Uterus (tissue), 4 donors: ENCODE measurements around the gene AMOT. TPM values are rescaled to one million over a fixed set of nuclear protein-coding genes. Genes with fewer than 3 reads are reported as not detected.
A peak's percentile ranks its signal among the peaks of the same experiment; 100 is the strongest.
"Not testable (repeated sequence)": the region's sequence is repeated elsewhere in the genome, so short reads cannot be mapped to it uniquely, and the experiment has no call there.

Source experiments
- DNase-seq, 2 donors: peaks; one replicate each; pipeline ENCODE4 v3.0.0-alpha.2; 2019 to 2020
- H3K27ac ChIP-seq, 2 donors: fragments of 200-600 bp; sonication (generic); 1 replicate in 1 of 2; 2 replicates in 1 of 2; pipeline ENCODE4 v1.5.1; 2016 to 2018
- H3K27me3 ChIP-seq, 2 donors: fragments of 200-600 bp; sonication (generic); one replicate each; pipeline ENCODE4 v1.5.1; 2018 to 2019; ENCODE audit warnings: control low read depth in 1 of 2
- H3K36me3 ChIP-seq, 2 donors: fragments of 200-600 bp; sonication (generic); one replicate each; pipeline ENCODE4 v1.5.1; 2019; ENCODE audit warnings: control low read depth in 1 of 2
- H3K4me1 ChIP-seq, 2 donors: fragments of 200-600 bp; sonication (generic); one replicate each; pipeline ENCODE4 v1.5.1; 2018 to 2019; ENCODE audit warnings: control low read depth in 1 of 2
- H3K4me3 ChIP-seq, 2 donors: fragments of 200-600 bp; sonication (generic); 1 replicate in 1 of 2; 2 replicates in 1 of 2; pipeline ENCODE4 v1.5.1; 2018 to 2019; ENCODE audit warnings: mild to moderate bottlenecking in 1 of 2
- H3K9me3 ChIP-seq, 2 donors: fragments of 200-600 bp; sonication (generic); one replicate each; pipeline ENCODE4 v1.5.1; 2019; ENCODE audit warnings: control low read depth in 1 of 2
- POLR2A ChIP-seq, 2 donors: fragments of 450-650 bp; IDR thresholded peaks; one replicate each; pipeline ENCODE4 v1.6.1; 2016; ENCODE audit warnings: antibody characterized with exemption in 2 of 2, mild to moderate bottlenecking in 1 of 2, moderate library complexity in 1 of 2
- intact Hi-C: fragments of 100-400 bp; cut with DNase I; formaldehyde crosslinking; loops from one replicate; pipeline ENCODE4 v1.15.1; 2023; ENCODE audit warnings: low total_unique reads
- total RNA-seq, 4 donors: library from RNA; depleted of rRNA in 3 of 4; stranded (reverse); fragments of >200 nt in 3 of 4; gene quantifications; one replicate each; pipeline versions ENCODE4 v1.1.0 to v1.2.4, GENCODE V29; 2014 to 2023
- TF ChIP-seq, protein P1 (sequence below), 4 experiments: fragments of 200-600 bp in 2 of 4; fragments of 450-650 bp in 2 of 4; sonication (generic) in 2 of 4; IDR thresholded peaks; one replicate each; pipeline ENCODE4 v1.5.1; 2016 to 2019; ENCODE audit warnings: antibody characterized with exemption in 4 of 4, mild to moderate bottlenecking in 2 of 4, moderate library complexity in 1 of 4
- donor health status: DM: yes; HTN: yes; CAD: no.

AMOT gene
- total RNA-seq, 4 donors from 2014 or later: 3.5 to 40.8 (median 14.9) TPM

DNA sequence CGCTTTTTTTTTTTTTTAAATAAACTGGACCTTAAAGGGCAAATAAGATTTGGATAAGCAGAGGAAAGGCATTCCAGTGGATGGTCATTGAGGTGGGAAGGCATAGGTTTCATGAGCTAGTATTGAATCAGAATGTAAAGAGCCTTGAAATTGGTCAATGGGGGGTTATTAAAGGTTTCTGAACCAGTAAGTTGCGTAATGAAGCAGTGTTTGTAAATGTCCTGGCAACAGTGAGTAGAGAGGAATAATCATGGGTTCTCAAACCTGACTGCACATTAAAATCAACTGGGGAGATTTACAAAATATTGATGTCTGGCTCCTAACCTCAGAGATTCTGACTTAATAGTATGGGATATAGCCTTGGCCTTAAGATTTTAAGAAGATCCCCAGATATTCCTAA lies 23.2 kb upstream of the AMOT start:
- intact Hi-C loops: no loop called here
- Histone ChIP-seq H3K4me3 (no peak overlapping the region), H3K4me1 (no peaks in the 10 kb centered on the region), H3K27me3 (no peaks in the 10 kb centered on the region), H3K27ac (no peak overlapping the region), H3K36me3 (no peaks in the 10 kb centered on the region), H3K9me3 (no peaks in the 10 kb centered on the region)
- no peak for DNase-seq
- TF ChIP-seq, protein P1, sequence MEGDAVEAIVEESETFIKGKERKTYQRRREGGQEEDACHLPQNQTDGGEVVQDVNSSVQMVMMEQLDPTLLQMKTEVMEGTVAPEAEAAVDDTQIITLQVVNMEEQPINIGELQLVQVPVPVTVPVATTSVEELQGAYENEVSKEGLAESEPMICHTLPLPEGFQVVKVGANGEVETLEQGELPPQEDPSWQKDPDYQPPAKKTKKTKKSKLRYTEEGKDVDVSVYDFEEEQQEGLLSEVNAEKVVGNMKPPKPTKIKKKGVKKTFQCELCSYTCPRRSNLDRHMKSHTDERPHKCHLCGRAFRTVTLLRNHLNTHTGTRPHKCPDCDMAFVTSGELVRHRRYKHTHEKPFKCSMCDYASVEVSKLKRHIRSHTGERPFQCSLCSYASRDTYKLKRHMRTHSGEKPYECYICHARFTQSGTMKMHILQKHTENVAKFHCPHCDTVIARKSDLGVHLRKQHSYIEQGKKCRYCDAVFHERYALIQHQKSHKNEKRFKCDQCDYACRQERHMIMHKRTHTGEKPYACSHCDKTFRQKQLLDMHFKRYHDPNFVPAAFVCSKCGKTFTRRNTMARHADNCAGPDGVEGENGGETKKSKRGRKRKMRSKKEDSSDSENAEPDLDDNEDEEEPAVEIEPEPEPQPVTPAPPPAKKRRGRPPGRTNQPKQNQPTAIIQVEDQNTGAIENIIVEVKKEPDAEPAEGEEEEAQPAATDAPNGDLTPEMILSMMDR (IDR thresholded peaks at IDR 0.05): no peak
- no peak for TF ChIP-seq POLR2A (IDR thresholded peaks at IDR 0.05)

DNA sequence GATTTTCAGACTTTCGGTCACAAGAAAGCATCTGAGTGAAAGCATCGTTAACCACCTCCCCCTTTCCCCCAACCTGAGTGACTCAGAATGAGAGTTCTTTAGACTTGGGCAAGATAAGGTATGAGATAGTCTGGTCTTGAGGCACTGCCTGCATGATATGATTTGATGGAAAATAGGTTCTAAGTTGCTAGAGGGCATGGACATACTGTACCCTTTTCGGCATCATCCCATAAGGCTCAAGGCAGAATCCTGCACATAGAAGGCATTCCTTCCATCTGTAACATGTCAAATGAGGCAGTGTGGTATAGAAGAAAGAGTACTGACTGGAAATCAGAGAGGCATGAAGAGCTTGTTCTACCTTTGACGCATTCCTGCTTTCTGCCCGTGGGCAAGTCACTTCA lies 16.8 kb upstream of the AMOT start:
- H3K4me3 ChIP-seq: no peak overlapping the region
- intact Hi-C loops: no loop called here
- TF ChIP-seq POLR2A (IDR thresholded peaks at IDR 0.05): no peak
- TF ChIP-seq, protein P1 (IDR thresholded peaks at IDR 0.05): no peak
- no peaks in the 10 kb centered on the region for H3K4me1 ChIP-seq
- no peaks in the 10 kb centered on the region for H3K9me3 ChIP-seq
- H3K27me3 ChIP-seq: no peaks in the 10 kb centered on the region
- no peak overlapping the region for H3K27ac ChIP-seq
- DNase-seq: no peak
- H3K36me3 ChIP-seq: no peaks in the 10 kb centered on the region

DNA sequence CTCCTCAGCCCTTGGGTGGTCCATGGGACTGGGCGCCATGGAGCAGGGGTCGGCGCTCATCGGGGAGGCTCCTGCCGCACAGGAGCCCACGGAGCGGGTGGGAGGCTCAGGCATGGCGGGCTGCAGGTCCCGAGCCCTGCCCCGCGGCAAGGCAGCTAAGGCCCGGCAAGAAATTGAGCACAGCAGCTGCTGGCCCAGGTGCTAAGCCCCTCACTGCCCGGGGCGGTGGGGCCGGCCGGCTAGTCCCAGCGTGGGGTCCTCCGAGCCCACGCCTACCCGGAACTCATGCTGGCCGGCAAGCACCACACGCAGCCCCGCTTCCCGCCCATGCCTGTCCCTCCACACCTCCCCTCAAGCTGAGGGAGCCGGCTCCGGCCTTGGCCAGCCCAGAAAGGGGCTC lies 14.3 kb upstream of the AMOT start:
- H3K4me3 ChIP-seq, H3K4me1 ChIP-seq, H3K27ac ChIP-seq, intact Hi-C loops, H3K27me3 ChIP-seq, DNase-seq, H3K9me3 ChIP-seq, H3K36me3 ChIP-seq: not testable (repeated sequence)

DNA sequence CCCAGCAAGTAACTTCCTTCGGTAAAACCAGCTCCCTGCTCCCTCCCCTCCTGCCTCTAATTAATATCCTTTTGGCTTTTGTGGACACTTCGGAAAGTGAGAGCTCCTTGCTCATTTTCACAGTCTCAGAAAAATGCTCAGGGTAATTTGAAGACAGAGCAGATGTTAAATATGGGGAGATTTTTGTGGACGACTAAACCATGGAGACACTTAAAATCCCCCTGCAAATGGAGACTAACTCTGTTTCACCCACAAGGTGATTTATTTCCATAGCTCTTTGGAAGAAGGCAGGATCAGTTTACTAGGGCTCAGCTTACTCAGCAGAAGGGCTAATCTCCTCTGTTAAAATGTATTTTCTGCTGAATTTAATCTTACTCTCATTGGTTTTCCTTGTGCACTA lies 12.2 kb upstream of the AMOT start:
- H3K4me3 ChIP-seq: no peak overlapping the region
- no peaks in the 10 kb centered on the region for H3K36me3 ChIP-seq
- no peak for TF ChIP-seq POLR2A (IDR thresholded peaks at IDR 0.05)
- TF ChIP-seq, protein P1 (IDR thresholded peaks at IDR 0.05): no peak
- no peak for DNase-seq
- no peaks in the 10 kb centered on the region for H3K9me3 ChIP-seq
- no peaks in the 10 kb centered on the region for H3K27me3 ChIP-seq
- no peaks in the 10 kb centered on the region for H3K4me1 ChIP-seq
- intact Hi-C loops: no loop called here
- H3K27ac ChIP-seq: no peak overlapping the region

DNA sequence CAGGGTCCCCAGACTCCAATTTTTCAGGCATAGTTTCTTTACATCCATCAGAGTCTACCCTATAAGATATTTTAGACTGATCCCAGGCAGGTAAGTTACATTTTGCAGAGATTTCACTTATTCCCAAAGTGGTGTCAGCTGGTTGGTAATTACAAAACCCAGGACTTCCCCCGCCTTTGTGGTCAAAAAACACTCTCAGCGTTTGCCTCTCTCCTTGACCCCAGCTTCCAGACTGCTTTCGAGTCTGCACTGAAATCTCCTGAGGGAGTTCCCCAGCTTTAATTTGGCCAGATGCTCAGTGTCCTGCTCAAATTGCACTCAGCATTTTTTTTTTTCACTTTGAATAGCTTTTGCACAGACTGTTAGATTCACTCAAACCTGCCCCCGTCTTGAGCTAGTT lies 11.2 kb upstream of the AMOT start:
- TF ChIP-seq, protein P1 (IDR thresholded peaks at IDR 0.05): no peak
- no peak for TF ChIP-seq POLR2A (IDR thresholded peaks at IDR 0.05)
- Histone ChIP-seq H3K27ac (no peak overlapping the region), H3K9me3 (no peaks in the 10 kb centered on the region), H3K4me1 (no peaks in the 10 kb centered on the region), H3K4me3 (no peak overlapping the region), H3K36me3 (no peaks in the 10 kb centered on the region), H3K27me3 (no peaks in the 10 kb centered on the region)
- peak in 1 of 2 donors; percentile 21 for DNase-seq
- intact Hi-C loops: no loop called here

DNA sequence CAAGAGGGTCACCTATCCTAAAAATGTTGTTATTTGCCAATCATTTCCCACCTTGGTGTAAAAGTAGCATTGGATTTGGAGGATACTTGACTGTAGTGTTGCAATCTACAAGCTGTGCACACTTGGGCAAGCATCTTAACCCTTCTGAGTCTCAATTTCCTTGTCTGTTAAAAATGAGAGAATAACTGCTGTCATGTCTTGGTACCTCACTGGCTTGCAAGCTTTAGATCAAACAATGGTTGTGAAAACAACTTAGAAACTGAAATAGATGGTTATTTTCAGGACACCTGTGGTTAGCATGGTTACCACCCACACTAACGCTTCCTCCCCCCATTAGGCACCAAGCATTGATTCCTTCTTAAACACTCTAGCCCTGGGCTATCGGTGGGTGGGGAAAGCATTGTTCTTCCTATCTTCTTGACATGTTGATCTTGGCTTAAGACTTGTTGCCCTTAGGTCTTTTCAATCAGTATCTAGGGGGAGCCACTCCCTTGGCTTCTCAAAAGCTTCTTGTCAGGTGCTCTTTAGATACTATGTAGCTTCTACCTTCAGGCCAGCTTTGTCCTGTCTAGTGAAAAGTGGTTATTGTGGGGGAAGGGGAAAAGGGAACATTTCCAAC lies 10.6 kb upstream of the AMOT start:
- TF ChIP-seq POLR2A (IDR thresholded peaks at IDR 0.05): no peak
- TF ChIP-seq, protein P1 (IDR thresholded peaks at IDR 0.05): no peak
- no peak for DNase-seq
- Histone ChIP-seq H3K27ac (no peak overlapping the region), H3K27me3 (no peaks in the 10 kb centered on the region), H3K36me3 (no peaks in the 10 kb centered on the region), H3K9me3 (no peaks in the 10 kb centered on the region), H3K4me1 (no peaks in the 10 kb centered on the region), H3K4me3 (no peak overlapping the region)
- intact Hi-C loops: no loop called here
